A673 (cell line): Measurements from ENCODE around the gene CSRNP2.

Source experiments
- EZH2 ChIP-seq: fragments of 200-600 bp; sonication (generic); IDR thresholded peaks from 2 replicates; pipeline ENCODE4 v1.6.1; 2017; ENCODE audit warnings: borderline replicate concordance, low read depth, mild to moderate bottlenecking, mixed read lengths, antibody characterized with exemption, low read length; ENCODE audit not compliant: poor library complexity, severe bottlenecking
- TF ChIP-seq, protein P1 (sequence below): fragments of 300-800, 200-600 bp; sonication (generic); conservative IDR thresholded peaks from 2 replicates; pipeline ENCODE4 v1.5.1; 2017; ENCODE audit warnings: low read depth, mild to moderate bottlenecking, antibody characterized with exemption, low read length, moderate library complexity, mixed read lengths

DNA sequence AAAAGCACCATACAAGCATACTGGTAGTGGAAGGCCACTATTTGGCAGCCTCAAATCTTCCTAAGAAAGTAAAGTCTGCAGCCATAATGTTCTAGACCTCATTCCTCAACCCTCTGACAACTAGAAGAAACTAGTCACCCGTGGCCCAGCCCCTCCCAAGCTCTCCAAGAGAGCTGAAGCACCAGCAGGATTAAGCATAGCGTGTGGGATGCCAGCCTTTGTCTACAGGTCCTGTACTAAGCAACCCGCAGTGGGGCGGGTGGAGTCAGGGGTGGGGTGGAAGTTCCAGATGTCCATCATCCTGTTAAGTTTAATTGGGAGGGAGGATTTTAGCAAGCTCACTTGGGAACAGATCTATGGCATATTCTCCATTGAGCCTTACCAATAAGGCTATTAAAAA, 71.4 kb downstream of the CSRNP2 start:
- TF ChIP-seq EZH2: no peak
- TF ChIP-seq, protein P1, sequence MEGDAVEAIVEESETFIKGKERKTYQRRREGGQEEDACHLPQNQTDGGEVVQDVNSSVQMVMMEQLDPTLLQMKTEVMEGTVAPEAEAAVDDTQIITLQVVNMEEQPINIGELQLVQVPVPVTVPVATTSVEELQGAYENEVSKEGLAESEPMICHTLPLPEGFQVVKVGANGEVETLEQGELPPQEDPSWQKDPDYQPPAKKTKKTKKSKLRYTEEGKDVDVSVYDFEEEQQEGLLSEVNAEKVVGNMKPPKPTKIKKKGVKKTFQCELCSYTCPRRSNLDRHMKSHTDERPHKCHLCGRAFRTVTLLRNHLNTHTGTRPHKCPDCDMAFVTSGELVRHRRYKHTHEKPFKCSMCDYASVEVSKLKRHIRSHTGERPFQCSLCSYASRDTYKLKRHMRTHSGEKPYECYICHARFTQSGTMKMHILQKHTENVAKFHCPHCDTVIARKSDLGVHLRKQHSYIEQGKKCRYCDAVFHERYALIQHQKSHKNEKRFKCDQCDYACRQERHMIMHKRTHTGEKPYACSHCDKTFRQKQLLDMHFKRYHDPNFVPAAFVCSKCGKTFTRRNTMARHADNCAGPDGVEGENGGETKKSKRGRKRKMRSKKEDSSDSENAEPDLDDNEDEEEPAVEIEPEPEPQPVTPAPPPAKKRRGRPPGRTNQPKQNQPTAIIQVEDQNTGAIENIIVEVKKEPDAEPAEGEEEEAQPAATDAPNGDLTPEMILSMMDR: no peak
